DND-41 (cell line): Measurements from ENCODE around the gene BSND.

Experiments
- CTCF ChIP-seq: IDR thresholded peaks from 2 replicates; pipeline ENCODE4 v1.5.1; 2012; ENCODE audit warnings: borderline replicate concordance, low read length, moderate library complexity, mild to moderate bottlenecking; ENCODE audit not compliant: poor library complexity, severe bottlenecking; ENCODE audit errors: extremely low read depth
- EZH2 ChIP-seq: IDR thresholded peaks from 3 replicates; pipeline ENCODE4 v1.6.1; 2012; ENCODE audit warnings: borderline replicate concordance, low read depth, mild to moderate bottlenecking, moderate library complexity, low read length, inconsistent platforms; ENCODE audit not compliant: severe bottlenecking

- TF ChIP-seq CTCF, result no peak
- no peak for TF ChIP-seq EZH2
Observed at GRCh38 chr1:55040083-55040932, 41.6 kb downstream of the BSND start.
